Activated CD8-positive, alpha-beta T cell treated with anti-CD3 and anti-CD28 coated beads, Interleukin-2, amount 10 ng/mL, durations not matched to agents 7 days and 5 days (primary cell): ENCODE results near the gene FHIT. TPM values are rescaled to one million over a fixed set of nuclear protein-coding genes. Genes with fewer than 3 reads are reported as not detected.
"Not testable (repeated sequence)": the region's sequence is repeated elsewhere in the genome, so short reads cannot be mapped to it uniquely, and the experiment has no call there.

Experiments
- ATAC-seq: fragments of 150-1000 bp; cut with Tn5 transposase; one replicate; pipeline ENCODE4 v1.10.0; 2021; ENCODE audit warnings: moderate library complexity
- CTCF ChIA-PET: fragments of 350-600 bp; sonication (Branson Sonifier 250); formaldehyde crosslinking; loops from one replicate; lab custom pipeline; 2021; ENCODE audit warnings: antibody characterized with exemption; lab: Charles Lee
- POLR2A ChIA-PET: fragments of 350-600 bp; sonication (Branson Sonifier 250); formaldehyde crosslinking; loops from one replicate; lab custom pipeline; 2021; ENCODE audit warnings: antibody characterized with exemption; lab: Charles Lee
- DNase-seq: peaks from one replicate; pipeline ENCODE4 v3.0.0-alpha.2; 2020
- H3K27ac Mint-ChIP-seq: one replicate; pipeline ENCODE4 v1.8.0; 2021; ENCODE audit warnings: mild to moderate bottlenecking, mixed read lengths
- H3K27me3 Mint-ChIP-seq: one replicate; pipeline ENCODE4 v1.8.0; 2021; ENCODE audit warnings: low read depth, mixed read lengths
- H3K36me3 Mint-ChIP-seq: one replicate; pipeline ENCODE4 v1.8.0; 2021; ENCODE audit warnings: low read depth, mixed read lengths
- H3K4me1 Mint-ChIP-seq: one replicate; pipeline ENCODE4 v1.8.0; 2021; ENCODE audit warnings: low read depth, mixed read lengths
- H3K4me3 Mint-ChIP-seq: one replicate; pipeline ENCODE4 v1.8.0; 2021; ENCODE audit warnings: mild to moderate bottlenecking, mixed read lengths
- H3K9me3 Mint-ChIP-seq: one replicate; pipeline ENCODE4 v1.8.0; 2022; ENCODE audit warnings: mixed read lengths; ENCODE audit not compliant: insufficient read depth
- total RNA-seq, 2 experiments: library from RNA; stranded (reverse); gene quantifications; one replicate each; pipeline ENCODE4 v1.2.3, GENCODE V29; 2021

FHIT gene
- total RNA-seq, 2 experiments from 2014 or later, result 4.8 TPM

DNA sequence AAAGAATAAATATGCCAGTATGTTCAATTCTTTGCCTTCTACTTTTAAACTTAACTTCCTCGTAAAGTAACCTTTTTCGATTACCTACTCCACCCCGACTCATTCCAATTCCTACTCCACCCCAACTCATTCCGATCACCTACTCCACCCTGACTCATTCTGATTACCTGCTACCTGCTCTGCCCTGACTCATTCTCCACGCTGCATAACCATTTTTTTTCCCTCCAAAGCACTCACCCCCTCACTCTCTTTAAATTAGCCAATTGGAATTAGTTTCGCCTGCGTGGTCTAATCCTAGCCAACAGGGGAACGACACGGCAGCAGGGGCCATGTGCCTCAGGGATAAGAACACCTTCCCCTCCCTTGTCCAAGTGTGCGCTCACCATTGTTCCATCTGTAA, 362.3 kb downstream of the FHIT start:
- H3K9me3 Mint-ChIP-seq, H3K27me3 Mint-ChIP-seq, H3K27ac Mint-ChIP-seq, ATAC-seq, DNase-seq, POLR2A ChIA-PET, H3K4me3 Mint-ChIP-seq, CTCF ChIA-PET, H3K36me3 Mint-ChIP-seq, H3K4me1 Mint-ChIP-seq: not testable (repeated sequence)

DNA sequence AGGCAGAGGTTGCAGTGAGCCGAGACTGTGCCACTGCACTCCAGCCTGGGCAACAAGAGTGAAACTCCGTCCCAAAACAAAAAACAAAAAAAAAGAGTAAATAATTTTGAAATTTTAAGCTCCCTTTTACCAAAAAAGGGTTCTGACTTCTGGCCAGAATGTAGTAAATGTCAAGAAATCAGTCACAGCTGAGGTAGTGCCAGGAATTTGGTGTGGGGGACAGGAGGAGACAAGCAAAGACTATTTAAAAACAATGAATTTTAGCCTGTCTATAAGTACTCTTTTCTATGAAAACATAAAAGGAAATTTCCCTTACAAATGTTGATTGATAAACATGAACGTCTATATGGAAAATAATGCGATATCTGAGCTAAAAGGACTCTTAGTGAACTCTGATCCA, 363.7 kb downstream of the FHIT start:
- ChIA-PET CTCF (no interaction called here), POLR2A (no interaction called here)
- H3K9me3 Mint-ChIP-seq, result peaks cover 3% of the 10 kb centered on the region
- H3K4me3 Mint-ChIP-seq, result no peak overlapping the region
- no peaks in the 10 kb centered on the region for H3K4me1 Mint-ChIP-seq
- H3K27ac Mint-ChIP-seq, result no peak overlapping the region
- no peak for DNase-seq
- no peak for ATAC-seq
- no peaks in the 10 kb centered on the region for H3K27me3 Mint-ChIP-seq
- no peaks in the 10 kb centered on the region for H3K36me3 Mint-ChIP-seq

DNA sequence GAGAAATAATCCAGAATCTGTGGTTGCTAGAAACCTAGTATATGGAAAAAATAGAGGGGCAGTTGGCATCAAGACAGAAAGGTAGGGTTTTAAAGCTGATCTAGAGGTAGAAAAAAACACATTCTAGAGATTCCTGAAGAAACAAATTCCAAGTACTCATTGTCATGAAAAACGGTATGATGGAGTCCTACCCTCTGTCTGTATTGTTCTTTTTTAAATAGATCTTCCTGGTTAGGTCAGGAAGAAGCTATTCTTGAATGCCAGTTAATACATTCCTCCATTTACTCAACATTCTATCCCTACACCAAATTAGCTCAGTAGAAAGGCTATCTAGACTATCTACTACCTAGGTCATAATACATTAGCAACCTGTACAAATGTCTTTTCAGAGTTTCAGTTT, 364.7 kb downstream of the FHIT start:
- H3K27me3 Mint-ChIP-seq, result no peaks in the 10 kb centered on the region
- POLR2A ChIA-PET, result no interaction called here
- no peak for DNase-seq
- no peak overlapping the region for H3K4me3 Mint-ChIP-seq
- H3K36me3 Mint-ChIP-seq, result no peaks in the 10 kb centered on the region
- no peaks in the 10 kb centered on the region for H3K4me1 Mint-ChIP-seq
- ATAC-seq, result no peak
- no peak overlapping the region for H3K27ac Mint-ChIP-seq
- CTCF ChIA-PET, result no interaction called here
- H3K9me3 Mint-ChIP-seq, result peaks cover 10% of the 10 kb centered on the region

DNA sequence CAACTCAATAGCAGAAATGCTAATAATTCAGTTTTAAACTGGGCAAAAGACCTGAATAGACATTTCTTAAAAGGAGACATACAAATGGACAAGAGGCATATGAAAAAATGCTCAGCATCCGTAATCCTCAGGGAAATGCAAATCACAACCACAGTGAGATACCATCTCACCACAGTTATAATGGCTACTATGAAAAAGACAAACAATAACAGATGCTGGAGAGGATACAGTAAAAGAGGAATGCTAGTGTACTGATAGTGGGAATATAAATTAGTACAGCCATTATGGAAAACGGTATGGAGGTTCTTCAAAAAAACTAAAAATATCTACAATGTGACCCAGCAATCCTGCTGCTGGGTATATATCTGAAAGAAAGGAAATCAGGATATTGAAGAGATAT, 367.2 kb downstream of the FHIT start:
- peaks cover 16% of the 10 kb centered on the region for H3K9me3 Mint-ChIP-seq
- H3K4me1 Mint-ChIP-seq, result no peaks in the 10 kb centered on the region
- no peaks in the 10 kb centered on the region for H3K27me3 Mint-ChIP-seq
- ATAC-seq, result no peak
- ChIA-PET CTCF (no interaction called here), POLR2A (no interaction called here)
- no peak overlapping the region for H3K27ac Mint-ChIP-seq
- DNase-seq, result no peak
- no peaks in the 10 kb centered on the region for H3K36me3 Mint-ChIP-seq
- H3K4me3 Mint-ChIP-seq, result no peak overlapping the region

DNA sequence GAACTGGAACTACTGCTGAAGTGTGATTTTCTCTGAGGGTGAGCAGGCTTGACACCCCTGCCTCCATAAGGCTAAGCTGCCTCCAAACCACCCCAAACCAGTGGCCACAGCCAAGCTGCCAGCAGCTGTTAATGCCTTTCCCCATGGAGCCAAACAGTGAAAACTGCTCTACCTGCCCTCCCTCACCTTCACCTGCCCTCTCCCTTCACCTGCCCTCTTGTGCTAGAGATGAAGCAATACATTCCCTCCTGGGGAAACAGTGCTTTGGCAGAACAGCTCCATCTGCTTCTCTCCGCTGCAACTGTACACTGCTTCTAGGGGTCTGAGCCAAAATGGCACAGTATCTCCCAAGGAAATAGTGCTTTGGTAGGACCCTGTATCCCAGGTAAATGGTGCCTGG, 374.1 kb downstream of the FHIT start:
- Mint-ChIP-seq H3K9me3 (peaks cover 9% of the 10 kb centered on the region), H3K36me3 (no peaks in the 10 kb centered on the region), H3K4me3 (no peak overlapping the region), H3K27ac (no peak overlapping the region), H3K4me1 (no peaks in the 10 kb centered on the region), H3K27me3 (no peaks in the 10 kb centered on the region)
- ChIA-PET CTCF (no interaction called here), POLR2A (no interaction called here)
- ATAC-seq (no peak), DNase-seq (no peak)

DNA sequence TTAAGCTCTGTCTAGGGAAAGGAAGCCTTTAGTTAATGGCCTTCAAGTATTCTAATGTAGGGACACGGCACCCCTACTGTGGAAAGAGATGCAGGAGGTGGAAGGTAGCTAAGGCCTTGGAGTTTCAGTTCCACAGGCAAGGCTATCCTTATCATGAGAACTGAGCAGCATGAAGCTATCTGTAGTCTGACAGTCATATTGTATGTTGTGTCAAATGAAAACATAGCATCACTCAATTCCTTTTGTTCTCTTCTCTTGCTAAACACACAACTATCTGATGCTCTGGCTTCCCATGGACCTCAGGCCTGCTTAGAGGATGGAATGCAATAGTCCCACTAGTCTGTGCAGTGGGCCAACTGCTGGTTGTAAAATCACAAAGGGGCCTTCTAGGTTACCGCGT, 380.9 kb downstream of the FHIT start:
- Mint-ChIP-seq H3K4me3 (no peak overlapping the region), H3K27ac (no peak overlapping the region), H3K27me3 (no peaks in the 10 kb centered on the region), H3K9me3 (peaks cover 8% of the 10 kb centered on the region), H3K4me1 (no peaks in the 10 kb centered on the region), H3K36me3 (no peaks in the 10 kb centered on the region)
- POLR2A ChIA-PET, result no interaction called here
- ATAC-seq, result no peak
- CTCF ChIA-PET, result no interaction called here
- no peak for DNase-seq

DNA sequence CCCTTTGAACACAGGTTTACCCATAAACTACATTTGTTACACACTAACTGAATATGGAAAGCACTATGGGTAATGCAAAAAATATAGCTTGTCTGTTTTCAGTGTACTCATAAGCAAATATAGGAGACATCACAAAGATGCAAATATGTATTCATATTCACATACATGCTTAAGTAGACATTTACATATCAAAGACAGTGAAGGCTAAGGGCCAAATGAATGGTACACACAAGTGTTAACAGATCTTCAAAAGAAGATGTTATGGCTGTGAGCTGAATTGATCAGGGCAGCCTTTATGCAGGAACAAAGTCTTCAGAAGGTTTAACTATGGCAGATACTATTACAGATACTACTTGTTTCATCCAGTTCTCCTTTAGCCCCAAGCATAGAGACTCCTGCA, 384.1 kb downstream of the FHIT start:
- DNase-seq, result no peak
- Mint-ChIP-seq H3K4me1 (no peaks in the 10 kb centered on the region), H3K27ac (no peak overlapping the region), H3K36me3 (no peaks in the 10 kb centered on the region), H3K4me3 (no peak overlapping the region), H3K27me3 (no peaks in the 10 kb centered on the region), H3K9me3 (peaks cover 8% of the 10 kb centered on the region)
- no peak for ATAC-seq
- ChIA-PET POLR2A (no interaction called here), CTCF (no interaction called here)

DNA sequence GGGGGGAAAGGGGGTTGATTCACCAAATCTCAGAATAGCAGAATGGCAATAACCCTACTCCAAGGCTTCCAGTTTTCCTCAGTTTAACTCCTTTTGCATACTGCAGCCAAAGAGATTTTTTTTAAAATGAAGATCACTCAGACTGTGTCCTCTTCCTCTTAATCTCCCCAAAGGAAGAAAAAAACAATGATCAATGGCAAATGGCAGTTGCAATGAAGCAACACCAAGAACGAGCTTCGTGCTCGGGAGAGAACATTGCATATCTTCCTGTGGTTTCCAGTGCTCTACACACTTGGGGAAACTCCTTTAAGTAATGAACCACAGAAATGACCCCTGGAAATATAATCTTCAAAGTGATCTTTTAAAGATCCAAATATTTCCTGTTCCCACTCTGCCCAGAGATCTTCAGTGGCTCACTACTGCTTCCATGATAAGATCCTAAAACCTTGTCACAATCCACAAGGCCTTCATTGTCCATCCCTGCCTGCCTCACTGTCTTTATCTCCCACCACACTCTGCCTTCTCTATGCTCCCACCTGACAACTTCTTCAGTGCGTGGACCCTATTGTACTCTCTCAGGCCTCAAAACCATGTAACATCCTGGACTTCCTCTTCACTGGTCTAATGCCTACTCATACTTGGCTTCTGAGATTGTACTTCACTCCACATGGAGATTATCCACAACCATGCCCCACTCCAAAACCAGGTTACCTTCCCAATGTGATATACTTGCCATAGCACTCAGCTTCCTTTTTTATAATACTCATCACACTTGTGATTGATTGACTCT, 394.8 kb downstream of the FHIT start:
- Mint-ChIP-seq H3K9me3 (no peaks in the 10 kb centered on the region), H3K4me3 (no peak overlapping the region), H3K4me1 (no peaks in the 10 kb centered on the region), H3K27me3 (no peaks in the 10 kb centered on the region), H3K27ac (no peak overlapping the region), H3K36me3 (no peaks in the 10 kb centered on the region)
- no peak for ATAC-seq
- CTCF ChIA-PET, result interaction anchor here (1.1 kb wide), 1 partner anchor 12 kb away, joined by 3 read pairs; no protein-coding TSS in a partner anchor
- POLR2A ChIA-PET, result no interaction called here
- no peak for DNase-seq

DNA sequence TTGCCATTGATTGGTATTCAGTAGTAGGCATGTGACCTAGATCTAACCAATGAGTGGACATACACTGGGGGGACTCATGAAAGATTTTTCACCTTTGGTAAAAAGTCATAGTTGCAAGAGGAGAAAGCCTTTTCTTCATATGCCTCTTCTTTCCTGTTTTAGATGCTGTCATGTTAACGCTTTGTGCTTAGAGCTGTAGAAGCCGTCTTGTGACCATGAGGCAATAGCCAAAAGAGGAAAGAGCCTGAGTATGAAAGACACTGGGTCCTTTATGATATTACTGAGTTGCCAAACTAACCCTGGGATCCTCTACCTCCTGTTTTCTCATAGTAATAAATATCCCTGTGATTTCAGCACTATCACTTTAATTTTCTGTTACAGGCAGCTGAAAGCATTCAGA, 396.0 kb downstream of the FHIT start:
- POLR2A ChIA-PET, result no interaction called here
- no peak for ATAC-seq
- no peaks in the 10 kb centered on the region for H3K36me3 Mint-ChIP-seq

DNA sequence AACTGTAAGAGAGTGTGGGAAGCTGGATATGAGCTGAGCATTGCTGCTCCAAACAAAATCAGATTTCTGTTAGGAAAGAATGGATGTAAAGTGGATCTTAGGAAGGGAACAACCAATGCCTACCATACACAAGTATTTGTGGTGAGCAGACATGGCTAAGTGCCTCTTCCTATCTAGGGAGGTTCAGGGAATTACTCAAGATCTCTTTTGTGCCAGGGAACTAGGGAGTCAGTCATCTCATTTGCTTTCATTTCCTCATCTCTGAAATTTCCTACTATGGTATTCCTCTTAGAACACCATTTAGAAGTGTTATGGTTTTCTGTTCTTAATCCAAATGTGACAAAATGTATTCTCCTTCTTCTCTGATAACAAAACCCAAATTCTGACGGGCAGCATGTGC, 396.5 kb downstream of the FHIT start:
- no peaks in the 10 kb centered on the region for H3K27me3 Mint-ChIP-seq
- no peak overlapping the region for H3K27ac Mint-ChIP-seq
- no peaks in the 10 kb centered on the region for H3K4me1 Mint-ChIP-seq
- POLR2A ChIA-PET, result no interaction called here
- CTCF ChIA-PET, result no interaction called here
- ATAC-seq (no peak), DNase-seq (no peak)
- no peak overlapping the region for H3K4me3 Mint-ChIP-seq
- no peaks in the 10 kb centered on the region for H3K9me3 Mint-ChIP-seq
- H3K36me3 Mint-ChIP-seq, result no peaks in the 10 kb centered on the region

More for the DNA sequence above, 396.0 kb downstream of the FHIT start:
- DNase-seq, result no peak
- no peaks in the 10 kb centered on the region for H3K4me1 Mint-ChIP-seq
- no peak overlapping the region for H3K27ac Mint-ChIP-seq
- no peak overlapping the region for H3K4me3 Mint-ChIP-seq
- CTCF ChIA-PET, result no interaction called here
- no peaks in the 10 kb centered on the region for H3K9me3 Mint-ChIP-seq
- no peaks in the 10 kb centered on the region for H3K27me3 Mint-ChIP-seq

DNA sequence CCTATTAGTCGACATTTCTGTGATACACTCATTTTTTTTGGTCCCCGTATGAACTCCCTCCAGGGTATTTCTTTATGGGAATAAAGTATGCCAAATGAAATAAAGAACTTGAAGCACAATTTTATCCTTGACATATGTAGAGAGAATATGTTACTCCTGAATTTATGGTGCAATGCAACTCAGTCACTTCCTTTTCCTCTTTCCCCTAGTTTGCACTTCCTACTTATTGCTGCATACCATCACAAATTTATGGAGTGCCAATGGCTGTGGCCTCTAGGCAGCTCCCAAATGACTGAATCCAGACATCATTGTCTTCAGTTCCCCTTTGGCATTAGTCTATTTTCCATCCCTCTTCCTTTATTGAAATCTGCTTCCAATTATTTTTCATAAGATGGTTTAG, 403.5 kb downstream of the FHIT start:
- H3K27me3 Mint-ChIP-seq, result no peaks in the 10 kb centered on the region

DNA sequence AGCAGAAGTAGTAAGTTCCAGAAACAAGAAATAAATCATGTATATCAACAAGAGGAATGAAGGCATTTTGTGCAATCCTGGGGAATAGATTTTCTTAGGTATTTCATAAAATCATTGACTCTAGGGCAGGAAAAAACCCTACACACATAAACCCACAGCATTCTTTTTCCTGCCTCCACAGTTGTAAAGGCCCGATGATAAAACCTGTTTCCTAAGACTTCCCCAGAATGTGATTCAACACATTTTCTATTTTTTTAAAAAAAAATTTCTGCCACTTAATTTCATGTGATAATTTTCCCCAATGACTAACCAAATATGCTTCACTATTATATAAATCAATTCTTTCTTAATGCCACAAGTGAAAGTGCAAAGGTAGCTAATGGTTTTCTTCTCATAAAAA, 407.0 kb downstream of the FHIT start:
- H3K27ac Mint-ChIP-seq, result no peak overlapping the region
- no peaks in the 10 kb centered on the region for H3K4me1 Mint-ChIP-seq
- H3K36me3 Mint-ChIP-seq, result no peaks in the 10 kb centered on the region
- H3K27me3 Mint-ChIP-seq, result no peaks in the 10 kb centered on the region
- DNase-seq (no peak), ATAC-seq (no peak)
- POLR2A ChIA-PET, result no interaction called here
- H3K4me3 Mint-ChIP-seq, result no peak overlapping the region
- CTCF ChIA-PET, result no interaction called here
- H3K9me3 Mint-ChIP-seq, result no peaks in the 10 kb centered on the region

More for the DNA sequence above, 403.5 kb downstream of the FHIT start:
- Mint-ChIP-seq H3K9me3 (no peaks in the 10 kb centered on the region), H3K27ac (no peak overlapping the region), H3K4me1 (no peaks in the 10 kb centered on the region), H3K4me3 (no peak overlapping the region), H3K36me3 (no peaks in the 10 kb centered on the region)
- ChIA-PET POLR2A (no interaction called here), CTCF (no interaction called here)
- DNase-seq (no peak), ATAC-seq (no peak)

DNA sequence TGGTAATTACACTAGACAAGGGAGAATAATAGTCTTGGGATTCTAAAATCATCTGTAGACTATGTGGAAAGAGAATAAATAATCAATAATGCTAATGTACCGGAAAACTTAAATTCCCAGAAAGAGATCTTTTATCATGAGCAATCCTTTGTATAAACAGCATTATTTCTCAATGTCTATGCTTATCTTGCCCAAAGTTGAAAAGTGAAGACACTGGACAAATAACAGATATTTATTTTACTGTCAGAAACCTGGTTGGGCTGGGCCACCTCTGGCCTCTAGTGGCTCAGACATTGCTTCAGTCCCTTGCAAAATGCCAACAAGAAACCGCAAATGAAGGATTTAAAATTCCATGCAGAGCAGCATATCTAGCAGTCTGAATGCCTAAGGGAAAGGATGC, 409.9 kb downstream of the FHIT start:
- H3K27me3 Mint-ChIP-seq, result no peaks in the 10 kb centered on the region
- H3K4me1 Mint-ChIP-seq, result no peaks in the 10 kb centered on the region
- H3K36me3 Mint-ChIP-seq, result no peaks in the 10 kb centered on the region
- DNase-seq (no peak), ATAC-seq (no peak)
- H3K9me3 Mint-ChIP-seq, result no peaks in the 10 kb centered on the region
- H3K4me3 Mint-ChIP-seq, result no peak overlapping the region
- POLR2A ChIA-PET, result no interaction called here
- no peak overlapping the region for H3K27ac Mint-ChIP-seq
- CTCF ChIA-PET, result no interaction called here
